Posterior vena cava (tissue), 2 donors: ENCODE results near the gene AQP1. TPM values are rescaled to one million over a fixed set of nuclear protein-coding genes. Genes with fewer than 3 reads are reported as not detected.
A peak's percentile ranks its signal among the peaks of the same experiment; 100 is the strongest.

Experiments
- DNase-seq: peaks from one replicate; pipeline ENCODE4 v3.0.0-alpha.2; 2020; ENCODE audit warnings: low spot score
- intact Hi-C, 2 donors: fragments of 100-400 bp; cut with DNase I; formaldehyde crosslinking; loops; one replicate each; pipeline versions ENCODE4 v1.14.1 to v1.14.2; 2022 to 2023
- total RNA-seq, 2 donors: library from RNA; stranded (reverse); fragmentation: NEBNext Ultra II Directional; extraction: Animal tissue kit (Norgen Biotek cat#: 25700); gene quantifications; one replicate each; pipeline ENCODE4 v1.2.1, GENCODE V29; 2021
- donor health status: DM: yes; HTN: yes; CAD: no.
- donor health status: DM: yes; HTN: yes; CAD: no.

Gene AQP1
- total RNA-seq, 2 donors from 2014 or later, result 388 to 422 TPM

DNA sequence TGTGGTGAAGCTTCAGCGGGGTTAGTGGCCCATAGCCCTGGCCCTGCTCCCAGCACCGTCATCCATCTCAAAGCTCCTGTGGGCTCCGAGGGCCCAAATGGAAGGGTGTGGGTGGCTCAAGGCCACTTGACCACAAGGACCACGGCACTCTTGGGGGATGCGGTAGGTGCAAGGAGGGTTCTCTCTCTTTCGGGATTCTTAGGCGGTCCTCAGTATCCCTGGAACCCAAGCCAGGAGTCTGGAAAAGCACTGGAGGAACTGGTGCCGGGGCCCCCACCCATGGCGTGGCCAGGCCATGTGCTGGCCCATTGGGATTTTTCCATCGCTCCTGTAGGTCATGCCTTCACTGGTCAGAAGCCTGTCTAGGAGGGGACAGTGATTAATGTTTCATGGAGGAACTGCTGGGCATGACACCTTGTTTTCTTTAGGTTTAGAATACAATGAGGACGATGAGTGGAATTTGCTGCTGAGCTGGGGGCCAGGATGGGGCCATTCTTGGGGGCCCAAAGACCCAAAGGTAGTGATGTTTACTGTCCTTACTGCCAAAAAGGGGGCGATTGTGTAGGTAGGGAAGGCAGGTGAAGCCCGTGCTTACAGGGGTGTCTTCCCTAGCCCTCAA, 16.7 kb downstream of the AQP1 start:
- intact Hi-C loops, result no loop called here
- peak; percentile 47 for DNase-seq

DNA sequence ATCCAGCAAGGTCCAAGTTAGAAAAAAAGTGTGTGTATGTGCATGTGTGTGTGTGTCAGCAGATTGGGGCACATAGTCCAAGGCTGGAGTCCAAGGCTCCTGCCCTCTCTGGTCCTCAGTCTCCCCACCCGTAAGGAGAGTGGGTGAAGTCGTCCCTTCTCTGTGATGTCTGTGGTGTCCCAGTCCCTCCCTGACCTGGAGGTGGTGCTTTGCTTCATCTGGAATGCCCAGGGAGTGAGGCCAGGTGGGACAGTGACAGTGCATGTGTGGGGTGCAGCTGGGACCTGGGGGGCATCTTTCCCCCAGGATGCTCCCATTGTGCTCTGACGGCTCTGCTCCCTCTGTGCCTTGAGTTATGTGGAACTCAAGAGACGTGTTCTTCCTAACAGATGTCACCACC, 18.0 kb downstream of the AQP1 start:
- intact Hi-C loops, result no loop called here
- peak; percentile 68 for DNase-seq

DNA sequence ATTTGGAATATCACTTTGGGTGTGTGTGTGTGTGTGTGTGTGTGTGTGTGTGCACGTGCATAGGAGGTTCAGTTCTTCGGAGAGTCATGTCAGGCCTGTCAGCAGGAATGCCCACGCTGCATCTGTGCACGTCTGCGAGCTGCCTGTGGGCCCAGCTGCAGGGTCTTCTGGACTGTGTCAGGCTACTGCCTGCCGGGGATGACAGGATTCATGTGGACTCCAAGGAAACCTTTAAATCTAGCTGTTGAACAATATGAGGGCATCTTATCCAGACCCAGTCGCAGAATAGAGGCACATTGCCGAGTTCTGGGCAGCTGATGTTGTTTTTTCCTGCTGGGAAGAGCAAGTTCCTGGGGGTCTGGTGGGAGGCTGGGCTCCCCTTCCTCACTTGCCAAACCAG, 19.0 kb downstream of the AQP1 start:
- intact Hi-C loops, result no loop called here
- DNase-seq, result peak; percentile 79

DNA sequence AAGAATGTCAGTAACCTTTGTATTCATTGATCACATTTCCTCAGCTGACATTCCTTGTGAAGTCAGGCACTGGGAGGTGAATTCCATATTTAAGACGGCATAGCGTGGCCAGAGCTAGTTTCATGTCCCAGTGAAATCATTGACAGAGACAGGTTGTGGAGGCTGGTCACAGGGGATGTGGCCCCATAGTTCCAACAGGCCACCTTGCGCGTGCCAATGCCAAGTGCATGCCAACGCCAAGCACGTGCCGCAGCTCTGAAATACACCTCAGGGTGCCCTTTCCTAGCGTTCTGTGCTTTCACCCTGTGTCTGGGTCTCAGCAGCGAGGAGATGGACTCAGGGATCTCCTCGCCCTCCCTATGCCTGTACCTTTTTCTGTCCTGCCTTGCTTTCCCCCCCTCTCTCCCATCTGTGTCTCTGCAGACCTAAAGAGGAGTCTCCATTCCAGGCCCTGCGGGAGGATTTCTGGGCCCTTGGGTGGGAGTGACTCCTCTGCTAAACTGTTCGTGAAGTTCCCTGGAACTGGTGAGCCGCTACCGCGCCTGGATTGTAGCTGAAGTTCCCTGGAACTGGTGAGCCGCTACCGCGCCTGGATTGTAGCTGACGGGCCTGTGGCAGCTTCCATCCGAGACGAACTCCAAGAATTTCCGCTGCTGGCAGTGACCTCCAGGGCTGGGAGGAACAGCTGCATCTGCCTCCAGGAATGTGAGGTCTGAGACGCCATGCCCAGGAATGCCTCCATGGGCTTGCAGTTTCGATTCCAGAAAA, 19.7 kb downstream of the AQP1 start:
- intact Hi-C loops, result no loop called here
- peak; percentile 80 for DNase-seq

DNA sequence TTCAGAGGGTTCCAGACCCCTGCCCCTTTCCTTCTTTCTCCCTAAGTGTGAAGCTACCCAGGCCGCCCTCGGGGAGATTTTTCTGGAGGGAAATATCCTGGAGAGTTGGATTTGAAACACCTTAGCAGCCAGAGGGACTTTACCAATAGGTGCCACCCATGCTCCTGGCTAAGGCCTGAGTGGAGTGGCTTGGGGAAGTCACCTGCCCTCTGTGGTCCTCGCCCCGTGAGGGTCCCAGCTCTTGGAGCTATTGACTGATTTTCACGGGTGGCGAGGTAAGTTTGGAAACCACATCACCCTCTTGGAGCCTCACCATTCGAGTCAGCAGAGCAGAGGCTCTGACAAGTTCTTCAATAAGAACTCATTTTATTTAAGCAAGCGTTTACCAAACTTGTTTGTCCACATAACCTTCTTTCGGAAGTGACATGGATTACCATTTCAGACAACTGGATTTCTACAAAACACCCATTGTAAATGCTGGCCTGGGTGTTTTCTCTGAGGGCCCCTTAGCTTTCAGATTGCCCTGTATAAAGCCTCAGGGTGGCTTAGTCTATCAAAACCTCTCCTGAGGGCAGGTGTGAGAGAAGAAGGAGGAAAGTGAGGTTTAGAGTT, 20.4 kb downstream of the AQP1 start:
- intact Hi-C loops, result no loop called here
- DNase-seq, result peak; percentile 38

DNA sequence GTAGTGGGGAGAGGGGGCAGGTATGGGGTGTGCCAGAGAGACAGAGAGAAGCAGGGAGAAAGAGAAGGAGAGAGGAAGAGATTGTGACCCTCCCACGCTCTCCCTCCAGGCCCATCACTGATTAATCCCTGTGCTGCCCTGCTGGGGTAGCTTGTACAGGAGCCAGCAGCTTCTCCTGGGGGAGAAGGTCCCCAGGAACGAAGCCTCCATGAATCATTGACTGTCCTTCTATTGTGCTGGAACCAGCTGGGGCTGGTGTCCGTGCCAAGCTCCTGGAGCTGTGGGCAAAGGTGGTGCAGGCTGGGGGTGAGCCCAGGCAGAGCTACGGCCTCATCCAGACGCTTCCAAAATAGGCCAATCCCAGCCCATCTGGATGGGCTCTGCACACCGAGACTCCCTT, 20.9 kb downstream of the AQP1 start:
- DNase-seq, result peak; percentile 60
- intact Hi-C loops, result no loop called here

DNA sequence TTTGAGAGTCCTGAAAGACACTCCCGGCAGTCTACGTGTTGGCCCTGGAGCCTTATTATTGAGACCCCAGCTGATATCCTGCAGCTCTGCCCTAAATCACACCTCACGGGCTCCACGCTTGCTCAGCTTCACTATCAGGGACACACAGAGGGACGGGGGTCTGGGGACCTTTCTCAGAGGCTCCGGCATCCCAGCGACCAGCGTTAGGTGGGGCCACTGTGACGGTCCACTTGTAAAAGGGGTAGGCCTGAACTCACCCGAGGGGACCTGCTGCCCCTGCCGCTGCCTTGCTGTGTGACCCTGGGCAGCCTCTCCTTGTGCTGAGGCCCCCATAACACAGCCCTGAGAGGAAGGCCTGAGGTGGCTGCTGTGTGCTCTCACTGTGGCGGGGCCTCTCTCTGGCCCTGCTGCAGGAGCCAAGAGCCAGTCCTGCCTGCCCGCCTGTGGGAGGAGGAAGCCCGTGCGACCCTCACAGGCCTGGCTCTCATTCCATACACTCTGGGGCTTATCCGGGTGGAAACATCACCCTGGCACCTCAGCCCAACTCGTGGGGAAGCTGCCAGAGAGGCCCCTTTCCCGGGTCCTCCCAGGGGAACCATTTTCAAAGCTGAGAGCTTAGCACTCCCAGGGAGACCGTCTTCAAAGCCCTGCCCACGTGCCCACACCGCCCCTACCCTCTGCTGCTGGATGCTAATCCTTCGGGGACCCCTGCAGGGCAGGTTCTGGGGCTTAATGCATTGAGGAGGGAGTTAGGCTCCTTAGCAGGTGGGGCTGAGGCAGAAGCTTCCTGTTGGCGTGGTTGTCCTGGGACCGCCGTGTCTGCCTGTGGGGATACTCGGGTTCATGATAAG, 21.7 kb downstream of the AQP1 start:
- peak; percentile 70 for DNase-seq
- intact Hi-C loops, result no loop called here

DNA sequence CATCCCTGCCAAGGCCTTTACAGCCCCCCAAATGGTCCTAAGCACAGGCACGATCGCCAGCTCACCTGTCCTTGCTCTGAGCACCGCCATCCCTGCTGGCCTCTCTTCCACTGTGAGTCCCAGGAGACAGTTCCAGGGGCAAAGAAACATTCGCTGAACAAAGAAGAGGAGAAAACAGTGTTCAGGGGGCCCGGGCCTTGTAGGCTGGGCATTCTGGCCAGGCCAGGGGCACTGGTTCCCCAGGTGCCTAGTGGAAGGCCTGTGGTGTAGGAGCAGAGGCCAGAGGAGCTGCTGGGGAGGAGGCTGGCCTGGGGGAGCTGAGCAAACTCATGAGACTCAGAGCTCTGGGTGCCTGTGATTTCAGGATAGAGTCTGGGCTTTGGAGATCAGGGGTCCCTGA, 22.6 kb downstream of the AQP1 start:
- intact Hi-C loops, result no loop called here
- DNase-seq, result no peak

DNA sequence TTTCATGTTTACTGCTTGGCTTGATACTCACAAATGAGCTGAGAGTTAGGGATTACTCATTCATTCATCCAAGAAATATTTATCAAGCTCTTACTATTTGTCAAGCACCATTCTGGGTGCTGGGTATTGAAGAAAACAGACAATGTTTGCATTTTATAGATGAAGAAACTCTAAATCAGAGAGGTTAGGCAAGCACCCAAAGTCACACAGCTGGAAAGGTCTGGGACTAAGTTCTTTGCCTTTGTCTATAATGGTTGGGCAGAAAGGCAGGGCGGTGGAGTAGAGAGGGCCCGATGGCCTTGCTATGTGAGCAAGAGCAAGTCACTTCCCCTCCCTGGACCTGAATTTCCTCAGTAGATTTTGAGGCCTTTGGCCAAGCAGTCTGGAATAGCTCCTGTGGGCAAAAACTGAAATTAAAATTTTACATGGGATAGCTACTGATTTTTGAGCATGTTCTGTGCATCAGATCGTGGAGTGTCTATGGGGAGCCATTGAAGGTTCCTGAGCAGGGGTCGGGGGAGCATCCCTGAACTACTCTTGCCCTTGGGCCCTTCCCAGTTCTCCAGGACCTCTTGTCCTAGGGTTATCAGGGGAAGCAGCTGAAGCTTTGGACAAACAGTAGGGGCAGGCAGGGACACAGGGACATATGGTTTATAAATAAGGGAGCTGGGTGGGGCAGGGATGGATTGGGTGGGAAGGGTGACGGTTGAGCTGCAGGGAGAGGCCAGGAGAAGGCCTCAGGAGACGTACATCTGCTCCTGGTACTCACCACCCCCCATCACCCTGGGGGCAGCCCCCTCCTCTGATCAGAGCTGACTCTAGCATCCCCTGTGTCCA, 23.3 kb downstream of the AQP1 start:
- DNase-seq, result peak; percentile 17
- intact Hi-C loops, result no loop called here

DNA sequence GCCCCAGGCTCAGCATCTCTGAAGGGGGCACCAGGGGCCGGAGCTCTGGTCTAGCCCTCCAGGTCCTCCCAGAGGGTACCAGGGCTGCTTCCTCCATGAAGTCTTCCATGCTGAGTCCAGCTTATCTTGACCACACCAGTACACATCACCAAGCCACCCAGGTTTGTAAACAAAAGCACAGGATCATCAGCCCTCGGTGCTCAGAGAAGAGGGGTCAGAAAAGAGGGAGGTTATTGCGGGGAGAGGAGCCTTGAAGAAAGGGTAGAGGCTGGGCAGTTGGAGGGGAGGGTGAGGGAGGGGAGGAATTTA, 23.9 kb downstream of the AQP1 start:
- intact Hi-C loops, result no loop called here
- DNase-seq, result peak; percentile 62

DNA sequence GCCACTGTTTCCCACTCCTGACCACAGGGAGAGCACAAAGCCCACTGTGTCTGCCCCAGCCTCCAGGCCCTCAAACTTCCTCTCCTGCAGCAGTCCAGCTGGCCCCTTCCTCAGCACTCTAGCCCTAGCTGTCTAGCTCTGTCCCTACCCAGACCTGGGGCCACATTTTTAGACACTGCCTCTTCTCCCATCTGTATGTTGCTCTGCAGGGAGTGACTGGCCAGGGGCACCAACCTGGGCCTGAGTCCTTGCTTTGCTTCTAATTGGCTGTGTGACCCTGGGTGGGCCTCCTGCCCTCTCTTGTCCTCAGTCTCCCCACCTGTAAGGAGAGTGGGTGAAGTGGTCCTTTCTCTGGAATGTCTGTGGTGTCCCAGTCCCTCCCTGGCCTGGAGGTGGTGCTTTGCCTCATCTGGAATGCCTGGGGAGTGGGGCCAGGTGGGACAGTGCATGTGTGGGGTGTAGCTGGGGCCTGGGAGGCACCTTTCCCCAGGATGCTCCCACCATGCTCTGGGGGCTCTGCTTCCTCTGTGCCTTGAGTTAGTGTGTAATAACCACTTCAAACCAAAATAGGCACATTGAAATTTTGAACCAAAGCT, 25.1 kb downstream of the AQP1 start:
- intact Hi-C loops, result no loop called here
- peak; percentile 41 for DNase-seq

DNA sequence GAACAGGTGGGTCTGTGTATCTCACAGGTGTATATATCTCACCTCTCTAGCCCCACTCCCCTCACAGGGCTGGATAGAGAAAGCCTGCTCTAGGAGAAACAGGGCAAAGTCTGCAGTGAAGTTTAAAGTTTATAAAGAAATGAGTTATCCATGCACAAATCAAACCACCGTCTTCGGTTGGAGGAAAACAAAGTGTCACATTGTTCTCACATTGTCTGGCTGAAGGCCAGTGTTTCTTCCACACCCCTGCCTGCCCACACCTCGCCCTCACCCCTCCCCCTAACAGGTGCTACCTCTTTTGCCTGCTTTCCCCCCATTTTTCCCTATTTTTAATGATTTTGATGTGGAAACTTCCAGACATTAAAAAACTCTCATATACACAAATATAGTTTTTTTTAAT, 25.8 kb downstream of the AQP1 start:
- intact Hi-C loops, result no loop called here
- no peak for DNase-seq

DNA sequence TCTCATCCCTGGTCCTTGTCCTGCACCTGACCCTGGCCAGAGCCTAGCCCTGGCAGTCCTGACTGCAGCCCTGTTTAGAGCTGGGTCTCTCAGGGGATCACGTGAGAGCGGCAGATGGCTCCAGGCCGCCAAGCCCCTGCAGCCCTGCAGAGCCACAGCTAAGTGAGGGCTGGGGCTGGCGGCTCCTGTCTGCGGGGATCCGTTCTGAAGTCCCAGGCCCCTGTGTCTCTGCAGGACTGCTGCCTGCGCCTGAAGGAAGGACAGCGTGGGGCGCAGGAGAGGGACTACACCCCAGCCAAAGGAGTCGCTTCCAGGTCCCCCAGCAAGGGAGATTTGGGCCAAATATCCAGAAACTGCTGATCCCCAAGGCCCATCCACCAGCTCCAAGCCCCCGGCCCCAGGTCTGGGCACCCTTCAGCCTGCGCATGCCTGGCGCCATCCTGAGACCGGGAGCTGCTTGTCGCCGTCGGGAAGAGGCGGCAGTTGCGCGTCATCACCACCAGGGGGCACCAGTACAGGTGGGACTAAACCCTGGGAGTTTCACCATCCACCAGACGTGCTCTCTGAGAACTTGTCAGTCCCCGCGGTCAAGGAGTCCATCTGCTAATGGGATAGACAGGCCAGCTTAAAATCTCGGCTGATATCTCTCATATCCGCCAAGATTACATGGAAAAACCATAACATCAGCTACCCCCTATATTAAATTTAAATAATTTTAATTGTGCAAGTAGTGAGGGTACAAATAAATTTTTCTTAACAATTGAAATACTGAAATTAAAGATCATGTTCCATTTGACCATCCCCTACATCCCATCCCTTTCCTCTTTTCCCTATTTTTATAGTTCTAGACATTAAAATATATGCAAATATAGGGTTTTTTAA, 27.0 kb downstream of the AQP1 start:
- DNase-seq, result peak; percentile 93
- intact Hi-C loops, result no loop called here

DNA sequence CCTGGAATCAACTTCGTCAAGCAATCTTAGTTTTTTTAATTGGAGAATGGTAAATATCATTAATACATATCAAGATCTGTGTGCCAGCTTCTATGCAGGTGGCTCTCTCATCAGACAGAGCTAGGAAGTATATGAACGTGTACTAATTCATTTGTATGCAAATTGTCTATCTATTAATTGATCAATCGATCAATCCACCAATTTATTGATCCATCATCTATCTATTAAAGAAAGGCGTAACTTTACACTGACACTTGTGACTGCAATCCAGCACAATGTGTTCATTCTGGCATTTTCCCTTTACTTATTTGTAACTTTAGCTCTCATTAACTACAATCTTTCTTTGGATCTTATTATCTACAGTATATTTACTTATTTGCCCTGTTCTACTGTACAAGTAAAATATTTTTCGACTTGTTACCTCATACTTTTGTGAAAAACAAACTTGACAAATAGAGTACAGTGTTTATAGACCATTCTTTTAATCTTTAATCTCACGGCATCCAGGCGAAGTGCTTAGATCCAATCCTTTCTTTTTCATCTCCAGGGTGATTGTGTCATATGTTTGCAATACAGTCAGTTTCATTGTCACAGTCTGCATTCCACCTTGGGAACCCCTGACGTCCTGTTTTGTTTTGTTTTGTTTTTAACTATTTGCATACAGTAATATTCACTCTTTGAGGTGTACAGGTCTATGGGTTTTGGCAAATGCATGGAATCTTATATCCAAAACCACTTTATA, 30.1 kb downstream of the AQP1 start:
- intact Hi-C loops, result no loop called here
- no peak for DNase-seq

DNA sequence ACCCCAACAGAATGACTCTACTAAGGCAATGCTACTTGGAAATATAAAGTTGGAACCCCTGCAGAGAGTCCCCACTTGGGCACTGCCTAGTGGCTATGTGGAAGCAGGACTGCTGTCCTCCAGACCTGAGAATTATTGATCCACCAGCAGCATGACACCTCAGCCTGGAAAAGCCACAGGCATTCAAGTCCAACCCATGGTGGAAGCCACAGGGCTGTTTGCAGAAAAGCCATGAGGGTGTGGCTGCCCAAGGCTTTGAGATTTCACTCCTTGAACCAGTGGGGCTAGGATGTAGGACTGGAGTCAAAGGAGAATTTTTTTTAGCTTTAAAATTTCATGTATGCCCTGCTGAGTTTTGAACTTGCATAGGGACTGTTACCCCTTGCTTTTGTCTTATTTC, 38.5 kb downstream of the AQP1 start:
- intact Hi-C loops, result no loop called here
- no peak for DNase-seq

DNA sequence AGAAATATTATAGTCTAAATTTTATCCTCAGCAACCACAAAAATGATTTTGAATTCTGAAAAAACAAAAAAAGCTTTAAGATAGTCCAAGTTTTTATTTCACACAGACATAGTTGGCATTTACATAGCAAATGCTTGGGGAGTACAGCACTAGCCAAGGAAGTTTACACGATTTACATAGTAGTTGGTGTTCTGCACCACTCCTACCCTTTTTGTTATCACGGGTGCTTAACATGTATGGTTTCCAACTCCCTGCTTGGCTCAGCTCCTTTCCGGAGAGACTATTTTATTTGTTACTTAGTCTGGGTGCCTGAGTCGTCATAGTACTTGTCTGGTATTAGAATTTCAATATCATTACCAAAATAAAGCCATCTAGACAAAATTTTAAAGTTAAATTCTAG, 43.3 kb downstream of the AQP1 start:
- no peak for DNase-seq

DNA sequence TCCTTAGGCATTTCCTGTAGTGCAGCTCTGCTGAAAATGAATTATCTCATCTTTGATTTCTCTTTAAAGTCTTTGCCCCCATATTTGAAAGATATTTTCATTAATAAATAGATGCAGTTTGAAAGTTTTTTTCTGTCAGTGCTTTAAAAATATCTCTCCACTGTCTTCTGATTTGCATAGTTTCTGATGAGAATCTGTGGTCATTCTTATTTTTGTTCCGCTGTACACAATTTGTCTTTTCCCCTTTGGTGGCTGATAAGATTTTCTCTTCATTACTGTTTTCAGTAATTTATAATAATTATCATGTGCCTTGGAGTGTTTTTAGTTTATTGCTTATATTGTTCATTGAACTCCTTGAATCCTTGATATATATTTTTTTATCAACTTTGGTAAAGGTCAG, 45.1 kb downstream of the AQP1 start:
- intact Hi-C loops, result no loop called here
- DNase-seq, result no peak

More for the DNA sequence above, 43.3 kb downstream of the AQP1 start:
- intact Hi-C loops, result no loop called here
